Heart left ventricle (tissue), 16 donors: ENCODE measurements around the gene RAB33B. TPM values are rescaled to one million over a fixed set of nuclear protein-coding genes. Genes with fewer than 3 reads are reported as not detected.

Experiments
- ATAC-seq, 4 donors: fragments of 200-7000 bp; cut with Tn5 transposase; one replicate each; pipeline ENCODE4 v1.9.1; 2020 to 2022; ENCODE audit warnings: moderate library complexity in 4 of 4, mild to moderate bottlenecking in 3 of 4, moderate number of reproducible peaks in 1 of 4
- DNase-seq, 5 donors: peaks; one replicate each; pipeline ENCODE4 v3.0.0-alpha.2; 2020
- H3K27ac ChIP-seq, 12 donors: fragments of 200-600 bp; sonication (generic) in 4 of 12; one replicate each; pipeline versions ENCODE4 v1.5.0 to v1.8.0; 2016 to 2022; ENCODE audit warnings: mild to moderate bottlenecking in 2 of 12
- H3K27me3 ChIP-seq, 9 donors: fragments of 200-600 bp; sonication (generic) in 2 of 9; one replicate each; pipeline versions ENCODE4 v1.5.1 to v1.8.0; 2016 to 2022; ENCODE audit warnings: mild to moderate bottlenecking in 3 of 9
- H3K36me3 ChIP-seq, 9 donors: fragments of 200-600 bp; sonication (generic) in 2 of 9; one replicate each; pipeline versions ENCODE4 v1.5.0 to v1.8.0; 2018 to 2022; ENCODE audit warnings: mild to moderate bottlenecking in 2 of 9
- H3K4me1 ChIP-seq, 12 donors: fragments of 200-600 bp; sonication (generic) in 4 of 12; one replicate each; pipeline versions ENCODE4 v1.5.0 to v1.8.0; 2016 to 2022; ENCODE audit warnings: mild to moderate bottlenecking in 3 of 12
- H3K4me3 ChIP-seq, 12 donors: fragments of 200-600 bp; sonication (generic) in 4 of 12; one replicate each; pipeline versions ENCODE4 v1.5.0 to v1.8.0; 2017 to 2022; ENCODE audit warnings: mild to moderate bottlenecking in 9 of 12, moderate library complexity in 4 of 12
- H3K9me3 ChIP-seq, 12 donors: fragments of 200-600 bp; sonication (generic) in 4 of 12; one replicate each; pipeline versions ENCODE4 v1.5.0 to v1.8.0; 2016 to 2022; ENCODE audit warnings: mild to moderate bottlenecking in 1 of 12
- POLR2A ChIP-seq, 2 donors: fragments of 450-650 bp; IDR thresholded peaks; one replicate each; pipeline ENCODE4 v1.6.1; 2017; ENCODE audit warnings: antibody characterized with exemption in 2 of 2, mild to moderate bottlenecking in 2 of 2, moderate library complexity in 2 of 2
- WGBS, 4 donors: extraction: QIAGEN DNeasy Blood & Tissue Kit in 2 of 4; methylation state at CpG; one replicate each; pipeline versions ENCODE4 v1.1.5 to v1.1.7; 2013 to 2018; 5-methylcytosine and 5-hydroxymethylcytosine counted together
- intact Hi-C, 10 donors: fragments of 100-400 bp; cut with DNase I; formaldehyde crosslinking; loops; one replicate each; pipeline versions ENCODE4 v1.11.1 to v1.14.2; 2022
- polyA plus RNA-seq, 2 donors: library from polyadenylated mRNA; stranded (reverse); fragments of 200-250 nt; gene quantifications; one replicate each; pipeline ENCODE4 v1.2.3, GENCODE V29; 2013
- total RNA-seq, 9 donors: library from RNA; depleted of rRNA in 2 of 9; stranded (reverse); fragments of >200 nt in 2 of 9; fragmentation: NEBNext Ultra II Directional in 3 of 9; extraction: Animal tissue kit (Norgen Biotek cat#: 25700) in 3 of 9; gene quantifications; one replicate each; pipeline versions ENCODE4 v1.1.0 to v1.2.4, GENCODE V29; 2016 to 2023
- TF ChIP-seq, protein P1 (sequence below), 12 donors: fragments of 200-600 bp; sonication (generic) in 4 of 12; IDR thresholded peaks; one replicate each; pipeline versions ENCODE4 v1.5.0 to v1.8.0; 2018 to 2022; ENCODE audit warnings: antibody characterized with exemption in 12 of 12, mild to moderate bottlenecking in 5 of 12
- donor health status: ischemic (EF 13 %, LVEDD 7.1; RV severe dilation, severe dysfunction).
- donor health status: healthy with polysubstance abuse.
- donor health status: DM: no; HTN: yes; CAD: no.
- donor health status: DM: no; HTN: no; CAD: no.
- donor health status: ischemic (EF 25% LVEDD 6.9; RV normal size, moderate dysfunction).
- donor health status: ischemic (EF 25% LVEDD 5.7; RV mildly dilated, moderate dysfunction).
- donor health status: healthy.
- donor health status: DM: yes; HTN: yes; CAD: no.
- donor health status: ischemic (EF 35%, LVEDD 5.7; RV mildly dilated, moderate dysfunction).
- donor health status: nonischemic (EF 11% LVEDD 7.7; RV severe dilation, severe dysfunction).
- donor health status: DM: yes; HTN: yes; CAD: no.
- donor health status: PGD.
- donor health status: ischemic (EF 29% LVEDD 5.4; RV normal size, mild dysfunction).
- donor health status: nonischemic (EF 23%, LVEDD 6.1; RV moderate dilation, normal function).

Gene RAB33B
- total and polyA plus RNA-seq, 11 donors = 2.3 to 9.4 (median 6.6) TPM

DNA sequence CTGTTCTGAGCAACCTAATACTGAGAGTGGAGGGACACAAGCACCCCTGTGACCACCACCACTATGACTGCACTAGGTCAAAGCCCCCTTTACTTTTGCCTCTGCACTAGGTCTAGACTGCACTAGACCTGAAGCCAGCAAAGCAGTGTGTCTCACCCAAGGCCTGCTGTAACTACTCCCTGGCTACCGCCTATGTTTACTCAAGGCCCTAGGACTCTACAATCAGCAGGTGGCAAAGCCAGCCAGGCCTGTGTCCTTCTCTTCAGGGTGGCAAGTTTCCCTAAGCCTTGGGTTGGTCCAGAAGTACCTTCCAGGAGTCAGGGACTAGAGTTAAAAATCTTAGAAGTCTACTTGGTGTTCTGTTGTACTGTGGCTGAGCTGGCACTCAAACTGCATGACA lies 15.9 kb downstream of the RAB33B start:
- no peak overlapping the region for H3K4me3 ChIP-seq
- no peak overlapping the region for H3K27ac ChIP-seq
- H3K27me3 ChIP-seq = no peaks in the 10 kb centered on the region
- ATAC-seq (no peak), DNase-seq (no peak)
- peaks cover 0 to 25% (median 23%) of the 10 kb centered on the region in 9 donors for H3K36me3 ChIP-seq
- WGBS, 4 donors = 78 to 100% (median 97%) methylated on average over 1 of the region's 1 CpG
- TF ChIP-seq POLR2A (IDR thresholded peaks at IDR 0.05) = no peak
- TF ChIP-seq, protein P1, sequence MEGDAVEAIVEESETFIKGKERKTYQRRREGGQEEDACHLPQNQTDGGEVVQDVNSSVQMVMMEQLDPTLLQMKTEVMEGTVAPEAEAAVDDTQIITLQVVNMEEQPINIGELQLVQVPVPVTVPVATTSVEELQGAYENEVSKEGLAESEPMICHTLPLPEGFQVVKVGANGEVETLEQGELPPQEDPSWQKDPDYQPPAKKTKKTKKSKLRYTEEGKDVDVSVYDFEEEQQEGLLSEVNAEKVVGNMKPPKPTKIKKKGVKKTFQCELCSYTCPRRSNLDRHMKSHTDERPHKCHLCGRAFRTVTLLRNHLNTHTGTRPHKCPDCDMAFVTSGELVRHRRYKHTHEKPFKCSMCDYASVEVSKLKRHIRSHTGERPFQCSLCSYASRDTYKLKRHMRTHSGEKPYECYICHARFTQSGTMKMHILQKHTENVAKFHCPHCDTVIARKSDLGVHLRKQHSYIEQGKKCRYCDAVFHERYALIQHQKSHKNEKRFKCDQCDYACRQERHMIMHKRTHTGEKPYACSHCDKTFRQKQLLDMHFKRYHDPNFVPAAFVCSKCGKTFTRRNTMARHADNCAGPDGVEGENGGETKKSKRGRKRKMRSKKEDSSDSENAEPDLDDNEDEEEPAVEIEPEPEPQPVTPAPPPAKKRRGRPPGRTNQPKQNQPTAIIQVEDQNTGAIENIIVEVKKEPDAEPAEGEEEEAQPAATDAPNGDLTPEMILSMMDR (IDR thresholded peaks at IDR 0.05) = no peak
- H3K9me3 ChIP-seq = peaks cover 0 to 31% (median 11%) of the 10 kb centered on the region in 12 donors
- intact Hi-C loops = no loop called here
- peaks cover 0 to 5% (median 0%) of the 10 kb centered on the region in 12 donors for H3K4me1 ChIP-seq

DNA sequence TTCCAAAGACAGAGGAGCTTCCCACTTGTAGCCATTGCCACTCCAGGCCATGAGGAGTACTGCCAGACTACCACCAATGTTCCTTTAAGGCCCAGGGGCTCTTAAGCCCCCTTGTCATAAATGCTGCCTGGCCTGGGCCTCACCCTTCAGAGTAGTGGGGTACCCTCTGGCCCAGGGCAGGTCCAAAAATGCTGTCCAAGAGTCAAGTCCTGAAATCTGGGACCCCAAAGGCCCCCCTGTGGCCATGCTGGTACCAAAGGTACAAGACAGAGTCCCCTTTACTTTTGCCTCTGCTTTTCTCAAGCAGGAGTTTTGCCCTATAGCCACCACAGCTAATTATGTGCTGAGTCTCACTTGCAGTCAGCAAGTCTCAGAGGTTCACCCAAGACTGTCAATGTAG lies 16.4 kb downstream of the RAB33B start:
- DNase-seq (no peak), ATAC-seq (no peak)
- Histone ChIP-seq H3K9me3 (peaks cover 0 to 31% (median 11%) of the 10 kb centered on the region in 12 donors), H3K36me3 (peaks cover 0 to 25% (median 23%) of the 10 kb centered on the region in 9 donors), H3K27me3 (no peaks in the 10 kb centered on the region), H3K4me1 (peaks cover 0 to 5% (median 0%) of the 10 kb centered on the region in 12 donors), H3K4me3 (no peak overlapping the region), H3K27ac (no peak overlapping the region)
- no peak for TF ChIP-seq POLR2A (IDR thresholded peaks at IDR 0.05)
- TF ChIP-seq, protein P1 (IDR thresholded peaks at IDR 0.05) = no peak
- intact Hi-C loops = no loop called here

DNA sequence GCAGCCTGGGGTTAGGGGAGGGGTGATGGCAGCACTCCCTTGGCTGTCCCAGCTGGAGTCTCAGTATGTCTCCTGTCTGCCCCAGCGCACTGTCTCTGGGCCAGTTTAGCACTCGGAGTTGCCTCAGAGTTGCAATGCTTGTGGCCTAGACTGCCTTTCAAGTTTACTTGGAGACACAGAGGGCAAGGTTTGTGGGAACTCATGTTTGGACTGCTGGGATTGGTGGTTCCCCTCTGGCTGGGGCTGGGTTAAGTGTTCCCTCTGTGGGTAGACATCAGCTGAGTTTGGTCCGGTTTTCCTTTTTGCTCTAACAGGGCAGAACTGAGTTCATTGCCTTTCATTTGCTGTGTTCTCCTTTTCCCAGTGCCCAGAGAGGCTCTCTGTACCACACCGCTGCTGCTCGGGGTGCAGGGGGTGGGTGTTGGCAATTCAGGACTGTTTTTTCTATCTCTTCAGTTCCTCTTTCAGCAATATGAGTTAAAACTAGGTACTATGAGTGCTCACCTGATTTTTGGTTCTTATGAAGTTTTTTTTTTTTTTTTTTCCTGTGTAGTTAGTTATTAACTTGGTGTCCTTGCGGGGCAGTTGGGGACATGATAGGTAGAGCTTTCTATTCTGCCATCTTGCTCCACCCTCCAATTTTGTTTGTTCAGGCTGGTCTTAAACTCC lies 17.2 kb downstream of the RAB33B start:
- peaks cover 0 to 31% (median 11%) of the 10 kb centered on the region in 12 donors for H3K9me3 ChIP-seq
- WGBS, 4 donors = 94 to 98% (median 97%) methylated on average over 6 of the region's 6 CpGs
- intact Hi-C loops = no loop called here
- TF ChIP-seq, protein P1 (IDR thresholded peaks at IDR 0.05) = no peak
- TF ChIP-seq POLR2A (IDR thresholded peaks at IDR 0.05) = no peak
- no peak overlapping the region for H3K4me3 ChIP-seq
- H3K36me3 ChIP-seq = peaks cover 0 to 25% (median 23%) of the 10 kb centered on the region in 9 donors
- H3K4me1 ChIP-seq = peaks cover 0 to 5% (median 0%) of the 10 kb centered on the region in 12 donors
- no peaks in the 10 kb centered on the region for H3K27me3 ChIP-seq
- no peak overlapping the region for H3K27ac ChIP-seq
- DNase-seq = no peak
- peak in 1 of 4 donors; percentile 18 for ATAC-seq

DNA sequence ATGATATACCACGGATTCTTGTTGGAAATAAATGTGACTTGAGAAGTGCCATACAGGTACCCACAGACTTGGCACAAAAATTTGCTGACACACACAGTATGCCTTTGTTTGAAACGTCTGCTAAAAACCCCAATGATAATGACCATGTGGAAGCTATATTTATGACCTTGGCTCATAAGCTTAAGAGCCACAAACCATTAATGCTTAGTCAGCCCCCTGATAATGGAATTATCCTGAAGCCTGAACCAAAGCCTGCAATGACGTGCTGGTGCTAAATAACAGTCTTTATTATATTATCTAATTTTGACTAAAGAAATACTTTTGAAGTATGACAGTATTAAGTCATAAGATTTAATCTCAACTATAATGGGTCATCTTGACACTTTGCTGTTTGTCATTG lies 18.9 kb downstream of the RAB33B start:
- Histone ChIP-seq H3K4me3 (no peak overlapping the region), H3K4me1 (peaks cover 0 to 9% (median 0%) of the 10 kb centered on the region in 12 donors), H3K27ac (no peak overlapping the region), H3K27me3 (no peaks in the 10 kb centered on the region), H3K36me3 (peaks cover 0 to 32% (median 23%) of the 10 kb centered on the region in 9 donors), H3K9me3 (peaks cover 0 to 31% (median 9%) of the 10 kb centered on the region in 12 donors)
- ATAC-seq (no peak), DNase-seq (no peak)
- intact Hi-C loops = no loop called here
- WGBS, 4 donors = 64 to 77% (median 69%) methylated on average over 3 of the region's 3 CpGs
- TF ChIP-seq POLR2A (IDR thresholded peaks at IDR 0.05) = no peak
- TF ChIP-seq, protein P1 (IDR thresholded peaks at IDR 0.05) = no peak
